HG03097 (cell line): ENCODE results near the gene EPHX1.
"Not testable (repeated sequence)": the region's sequence is repeated elsewhere in the genome, so short reads cannot be mapped to it uniquely, and the experiment has no call there.

Experiments used
- ATAC-seq: cut with Tn5 transposase; IDR thresholded peaks from one replicate; pipeline ENCODE4 v1.9.1; 2021; ENCODE audit not compliant: unreplicated experiment, low FRiP score

The EPHX1 gene

GRCh38 chr1:225879521-225880221 lies 69.7 kb downstream of the EPHX1 start:
- no peak for ATAC-seq

GRCh38 chr1:225880222-225880588 lies 70.3 kb downstream of the EPHX1 start:
- ATAC-seq: no peak

- no peak for ATAC-seq
Observed at GRCh38 chr1:225880636-225881035, 70.7 kb downstream of the EPHX1 start.

GRCh38 chr1:225881081-225881958 lies 71.4 kb downstream of the EPHX1 start:
- ATAC-seq: no peak

GRCh38 chr1:225881959-225882693 lies 72.2 kb downstream of the EPHX1 start, which contains the start of gene TMEM63A:
Gene TMEM63A, minus strand, starts transcription at chr1:225882380. Its CDS starts 4,800 bp downstream, at chr1:225877580.
- ATAC-seq: peak; percentile 51

- ATAC-seq: peak; percentile 1
Observed at GRCh38 chr1:225882694-225883615, 73.0 kb downstream of the EPHX1 start.

GRCh38 chr1:225883616-225884265 lies 73.8 kb downstream of the EPHX1 start:
- no peak for ATAC-seq

- ATAC-seq: no peak
Observed at GRCh38 chr1:225885336-225885735, 75.4 kb downstream of the EPHX1 start.

- no peak for ATAC-seq
Observed at GRCh38 chr1:225886159-225887029, 76.5 kb downstream of the EPHX1 start.

GRCh38 chr1:225887030-225887314 lies 77.0 kb downstream of the EPHX1 start:
- ATAC-seq: no peak

GRCh38 chr1:225887554-225888288 lies 77.8 kb downstream of the EPHX1 start:
- not testable (repeated sequence) for ATAC-seq

- no peak for ATAC-seq
Observed at GRCh38 chr1:225888289-225888897, 78.5 kb downstream of the EPHX1 start.

- no peak for ATAC-seq
Observed at GRCh38 chr1:225888898-225889601, 79.1 kb downstream of the EPHX1 start, which contains the start of gene LEFTY1. Gene LEFTY1, minus strand, starts transcription at chr1:225889146. Its CDS starts 80 bp downstream, at chr1:225889066.

GRCh38 chr1:225889743-225890142 lies 79.8 kb downstream of the EPHX1 start:
- ATAC-seq: no peak

GRCh38 chr1:225890346-225891228 lies 80.7 kb downstream of the EPHX1 start:
- ATAC-seq: no peak
